GM18873 (cell line): ENCODE results near the gene MYADML2.
"Not testable (repeated sequence)": the region's sequence is repeated elsewhere in the genome, so short reads cannot be mapped to it uniquely, and the experiment has no call there.

ENCODE experiments used
- ATAC-seq: cut with Tn5 transposase; IDR thresholded peaks from one replicate; pipeline ENCODE4 v1.9.1; 2021; ENCODE audit warnings: mild to moderate bottlenecking, moderate library complexity, moderate number of reproducible peaks; ENCODE audit not compliant: unreplicated experiment, low FRiP score

Gene MYADML2

GRCh38 chr17:81926451-81927151 lies 20.4 kb downstream of the MYADML2 start:
- ATAC-seq: no peak

- ATAC-seq: no peak
These were observed 21.1 kb downstream of the MYADML2 start for GRCh38 chr17:81925860-81926450.

GRCh38 chr17:81924557-81925532 lies 22.2 kb downstream of the MYADML2 start:
- ATAC-seq: no peak

- ATAC-seq: no peak
These were observed 23.5 kb downstream of the MYADML2 start for GRCh38 chr17:81923302-81924260.

- no peak for ATAC-seq
These were observed 24.3 kb downstream of the MYADML2 start for GRCh38 chr17:81922566-81923301.

- no peak for ATAC-seq
These were observed 25.0 kb downstream of the MYADML2 start for GRCh38 chr17:81921996-81922565.

- ATAC-seq: no peak
These were observed 25.5 kb downstream of the MYADML2 start for GRCh38 chr17:81921537-81921862.

- no peak for ATAC-seq
These were observed 26.2 kb downstream of the MYADML2 start for GRCh38 chr17:81920612-81921536.

- ATAC-seq: no peak
These were observed 28.0 kb downstream of the MYADML2 start for GRCh38 chr17:81918832-81919545.

- not testable (repeated sequence) for ATAC-seq
These were observed 28.7 kb downstream of the MYADML2 start for GRCh38 chr17:81918333-81918669.

- ATAC-seq: no peak
These were observed 29.3 kb downstream of the MYADML2 start, which contains the start of gene SIRT7 for GRCh38 chr17:81917565-81918332. Gene SIRT7 (minus strand): TSS chr17:81918176. CDS start chr17:81918131, 45 bp downstream.

GRCh38 chr17:81916234-81917001 lies 30.6 kb downstream of the MYADML2 start:
- no peak for ATAC-seq

GRCh38 chr17:81915331-81915730 lies 31.7 kb downstream of the MYADML2 start:
- ATAC-seq: no peak

- no peak for ATAC-seq
These were observed 32.8 kb downstream of the MYADML2 start for GRCh38 chr17:81914103-81914850.

- no peak for ATAC-seq
These were observed 33.5 kb downstream of the MYADML2 start for GRCh38 chr17:81913394-81914102.
